ENCODE data around the gene CDKAL1. TPM values are rescaled to one million over a fixed set of nuclear protein-coding genes. Genes with fewer than 3 reads are reported as not detected.

CDKAL1 gene
- total and polyA plus RNA-seq, 9 of the 15 experiments (the other 6 are each of a cell fraction or from before 2014, with no cell fraction given): 11.2 to 36.3 (median 20.1) TPM

DNA sequence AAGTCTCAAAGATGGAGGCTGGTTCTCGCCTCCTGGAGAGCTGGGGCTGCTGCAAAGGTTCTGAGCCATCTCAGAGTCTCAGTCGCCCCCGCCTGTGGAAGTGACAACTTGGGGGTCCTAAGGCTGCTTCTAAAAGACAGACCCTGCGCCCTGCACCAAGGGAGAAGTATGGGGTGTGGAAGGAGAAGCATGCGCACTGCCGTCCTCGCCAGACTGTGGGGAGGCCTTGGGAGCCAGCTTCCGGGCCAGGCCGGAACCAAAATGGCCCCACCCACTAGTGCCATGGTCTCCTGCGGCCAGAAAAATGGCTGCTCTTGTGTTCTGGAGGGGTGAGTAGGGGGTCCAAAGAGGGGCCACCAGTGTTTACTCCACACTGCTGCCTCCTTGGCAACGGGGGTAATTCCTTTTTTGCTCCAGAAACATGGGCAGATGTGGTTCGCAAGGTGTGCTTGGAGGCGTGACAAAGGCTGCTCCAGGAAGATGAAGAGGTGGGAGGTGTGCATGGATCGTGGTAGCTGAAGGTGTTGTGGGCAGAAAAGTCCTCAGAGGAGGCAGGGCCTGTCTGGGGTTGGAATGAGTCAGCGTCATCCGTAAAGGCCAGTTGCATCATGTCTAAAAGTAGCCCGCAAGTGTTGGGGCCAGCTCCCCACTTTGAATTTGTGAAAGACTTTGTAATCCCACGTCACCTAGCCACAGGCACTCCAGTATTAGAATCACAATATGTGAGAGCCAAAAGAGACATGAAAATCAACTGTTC, 729.5 kb downstream of the CDKAL1 start (continued):
- TF ChIP-seq ZC3H8 (IDR thresholded peaks at IDR 0.05): no peak
- TF ChIP-seq, protein P1, sequence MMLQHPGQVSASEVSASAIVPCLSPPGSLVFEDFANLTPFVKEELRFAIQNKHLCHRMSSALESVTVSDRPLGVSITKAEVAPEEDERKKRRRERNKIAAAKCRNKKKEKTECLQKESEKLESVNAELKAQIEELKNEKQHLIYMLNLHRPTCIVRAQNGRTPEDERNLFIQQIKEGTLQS (IDR thresholded peaks at IDR 0.05): peak; percentile 97
- TF ChIP-seq, protein P1 (CRISPR knock-in tag; conservative IDR thresholded peaks at IDR 0.05): peak; percentile 90
- no peak for TF ChIP-seq NFYB (IDR thresholded peaks at IDR 0.05; ENCODE audit: extremely low read depth, insufficient read length)
- TF ChIP-seq ZFP1 (CRISPR knock-in tag; IDR thresholded peaks at IDR 0.05): no peak
- no peak for TF ChIP-seq POLR2AphosphoS5 (IDR thresholded peaks at IDR 0.05; ENCODE audit: control insufficient read depth, insufficient read depth, low read depth, low read length)
- TF ChIP-seq DIDO1 (tag; IDR thresholded peaks at IDR 0.05; ENCODE audit: low read depth): no peak
- TF ChIP-seq DNMT1 (IDR thresholded peaks at IDR 0.05): no peak
- TF ChIP-seq, protein P2, sequence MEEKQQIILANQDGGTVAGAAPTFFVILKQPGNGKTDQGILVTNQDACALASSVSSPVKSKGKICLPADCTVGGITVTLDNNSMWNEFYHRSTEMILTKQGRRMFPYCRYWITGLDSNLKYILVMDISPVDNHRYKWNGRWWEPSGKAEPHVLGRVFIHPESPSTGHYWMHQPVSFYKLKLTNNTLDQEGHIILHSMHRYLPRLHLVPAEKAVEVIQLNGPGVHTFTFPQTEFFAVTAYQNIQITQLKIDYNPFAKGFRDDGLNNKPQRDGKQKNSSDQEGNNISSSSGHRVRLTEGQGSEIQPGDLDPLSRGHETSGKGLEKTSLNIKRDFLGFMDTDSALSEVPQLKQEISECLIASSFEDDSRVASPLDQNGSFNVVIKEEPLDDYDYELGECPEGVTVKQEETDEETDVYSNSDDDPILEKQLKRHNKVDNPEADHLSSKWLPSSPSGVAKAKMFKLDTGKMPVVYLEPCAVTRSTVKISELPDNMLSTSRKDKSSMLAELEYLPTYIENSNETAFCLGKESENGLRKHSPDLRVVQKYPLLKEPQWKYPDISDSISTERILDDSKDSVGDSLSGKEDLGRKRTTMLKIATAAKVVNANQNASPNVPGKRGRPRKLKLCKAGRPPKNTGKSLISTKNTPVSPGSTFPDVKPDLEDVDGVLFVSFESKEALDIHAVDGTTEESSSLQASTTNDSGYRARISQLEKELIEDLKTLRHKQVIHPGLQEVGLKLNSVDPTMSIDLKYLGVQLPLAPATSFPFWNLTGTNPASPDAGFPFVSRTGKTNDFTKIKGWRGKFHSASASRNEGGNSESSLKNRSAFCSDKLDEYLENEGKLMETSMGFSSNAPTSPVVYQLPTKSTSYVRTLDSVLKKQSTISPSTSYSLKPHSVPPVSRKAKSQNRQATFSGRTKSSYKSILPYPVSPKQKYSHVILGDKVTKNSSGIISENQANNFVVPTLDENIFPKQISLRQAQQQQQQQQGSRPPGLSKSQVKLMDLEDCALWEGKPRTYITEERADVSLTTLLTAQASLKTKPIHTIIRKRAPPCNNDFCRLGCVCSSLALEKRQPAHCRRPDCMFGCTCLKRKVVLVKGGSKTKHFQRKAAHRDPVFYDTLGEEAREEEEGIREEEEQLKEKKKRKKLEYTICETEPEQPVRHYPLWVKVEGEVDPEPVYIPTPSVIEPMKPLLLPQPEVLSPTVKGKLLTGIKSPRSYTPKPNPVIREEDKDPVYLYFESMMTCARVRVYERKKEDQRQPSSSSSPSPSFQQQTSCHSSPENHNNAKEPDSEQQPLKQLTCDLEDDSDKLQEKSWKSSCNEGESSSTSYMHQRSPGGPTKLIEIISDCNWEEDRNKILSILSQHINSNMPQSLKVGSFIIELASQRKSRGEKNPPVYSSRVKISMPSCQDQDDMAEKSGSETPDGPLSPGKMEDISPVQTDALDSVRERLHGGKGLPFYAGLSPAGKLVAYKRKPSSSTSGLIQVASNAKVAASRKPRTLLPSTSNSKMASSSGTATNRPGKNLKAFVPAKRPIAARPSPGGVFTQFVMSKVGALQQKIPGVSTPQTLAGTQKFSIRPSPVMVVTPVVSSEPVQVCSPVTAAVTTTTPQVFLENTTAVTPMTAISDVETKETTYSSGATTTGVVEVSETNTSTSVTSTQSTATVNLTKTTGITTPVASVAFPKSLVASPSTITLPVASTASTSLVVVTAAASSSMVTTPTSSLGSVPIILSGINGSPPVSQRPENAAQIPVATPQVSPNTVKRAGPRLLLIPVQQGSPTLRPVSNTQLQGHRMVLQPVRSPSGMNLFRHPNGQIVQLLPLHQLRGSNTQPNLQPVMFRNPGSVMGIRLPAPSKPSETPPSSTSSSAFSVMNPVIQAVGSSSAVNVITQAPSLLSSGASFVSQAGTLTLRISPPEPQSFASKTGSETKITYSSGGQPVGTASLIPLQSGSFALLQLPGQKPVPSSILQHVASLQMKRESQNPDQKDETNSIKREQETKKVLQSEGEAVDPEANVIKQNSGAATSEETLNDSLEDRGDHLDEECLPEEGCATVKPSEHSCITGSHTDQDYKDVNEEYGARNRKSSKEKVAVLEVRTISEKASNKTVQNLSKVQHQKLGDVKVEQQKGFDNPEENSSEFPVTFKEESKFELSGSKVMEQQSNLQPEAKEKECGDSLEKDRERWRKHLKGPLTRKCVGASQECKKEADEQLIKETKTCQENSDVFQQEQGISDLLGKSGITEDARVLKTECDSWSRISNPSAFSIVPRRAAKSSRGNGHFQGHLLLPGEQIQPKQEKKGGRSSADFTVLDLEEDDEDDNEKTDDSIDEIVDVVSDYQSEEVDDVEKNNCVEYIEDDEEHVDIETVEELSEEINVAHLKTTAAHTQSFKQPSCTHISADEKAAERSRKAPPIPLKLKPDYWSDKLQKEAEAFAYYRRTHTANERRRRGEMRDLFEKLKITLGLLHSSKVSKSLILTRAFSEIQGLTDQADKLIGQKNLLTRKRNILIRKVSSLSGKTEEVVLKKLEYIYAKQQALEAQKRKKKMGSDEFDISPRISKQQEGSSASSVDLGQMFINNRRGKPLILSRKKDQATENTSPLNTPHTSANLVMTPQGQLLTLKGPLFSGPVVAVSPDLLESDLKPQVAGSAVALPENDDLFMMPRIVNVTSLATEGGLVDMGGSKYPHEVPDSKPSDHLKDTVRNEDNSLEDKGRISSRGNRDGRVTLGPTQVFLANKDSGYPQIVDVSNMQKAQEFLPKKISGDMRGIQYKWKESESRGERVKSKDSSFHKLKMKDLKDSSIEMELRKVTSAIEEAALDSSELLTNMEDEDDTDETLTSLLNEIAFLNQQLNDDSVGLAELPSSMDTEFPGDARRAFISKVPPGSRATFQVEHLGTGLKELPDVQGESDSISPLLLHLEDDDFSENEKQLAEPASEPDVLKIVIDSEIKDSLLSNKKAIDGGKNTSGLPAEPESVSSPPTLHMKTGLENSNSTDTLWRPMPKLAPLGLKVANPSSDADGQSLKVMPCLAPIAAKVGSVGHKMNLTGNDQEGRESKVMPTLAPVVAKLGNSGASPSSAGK (IDR thresholded peaks at IDR 0.05): peak; percentile 67
- TF ChIP-seq, protein P3, sequence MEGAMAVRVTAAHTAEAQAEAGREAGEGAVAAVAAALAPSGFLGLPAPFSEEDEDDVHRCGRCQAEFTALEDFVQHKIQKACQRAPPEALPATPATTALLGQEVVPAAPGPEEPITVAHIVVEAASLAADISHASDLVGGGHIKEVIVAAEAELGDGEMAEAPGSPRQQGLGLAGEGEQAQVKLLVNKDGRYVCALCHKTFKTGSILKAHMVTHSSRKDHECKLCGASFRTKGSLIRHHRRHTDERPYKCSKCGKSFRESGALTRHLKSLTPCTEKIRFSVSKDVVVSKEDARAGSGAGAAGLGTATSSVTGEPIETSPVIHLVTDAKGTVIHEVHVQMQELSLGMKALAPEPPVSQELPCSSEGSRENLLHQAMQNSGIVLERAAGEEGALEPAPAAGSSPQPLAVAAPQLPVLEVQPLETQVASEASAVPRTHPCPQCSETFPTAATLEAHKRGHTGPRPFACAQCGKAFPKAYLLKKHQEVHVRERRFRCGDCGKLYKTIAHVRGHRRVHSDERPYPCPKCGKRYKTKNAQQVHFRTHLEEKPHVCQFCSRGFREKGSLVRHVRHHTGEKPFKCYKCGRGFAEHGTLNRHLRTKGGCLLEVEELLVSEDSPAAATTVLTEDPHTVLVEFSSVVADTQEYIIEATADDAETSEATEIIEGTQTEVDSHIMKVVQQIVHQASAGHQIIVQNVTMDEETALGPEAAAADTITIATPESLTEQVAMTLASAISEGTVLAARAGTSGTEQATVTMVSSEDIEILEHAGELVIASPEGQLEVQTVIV (CRISPR knock-in tag; IDR thresholded peaks at IDR 0.05; ENCODE audit: borderline replicate concordance): no peak

All from K562 (cell line).